K562 (cell line): ENCODE measurements around the gene CSTF1. TPM values are rescaled to one million over a fixed set of nuclear protein-coding genes. Genes with fewer than 3 reads are reported as not detected.

Source experiments
- ATAC-seq: fragments of 200-7000 bp; cut with Tn5 transposase; 3 replicates; pipeline ENCODE4 v1.9.1; 2020; ENCODE audit warnings: moderate library complexity
- BruUV-seq: library from RNA; stranded (reverse); fragments of 400-500 nt; replicated peaks from 2 replicates; lab custom pipeline; 2021; lab: Mats Ljungman, UMichigan
- CTCF ChIA-PET: fragments of 300-600 bp; formaldehyde crosslinking; extraction: SDS; loops from one replicate; lab custom pipeline; 2021; ENCODE audit warnings: low intra/inter-chr PET ratio; lab: Yijun Ruan, JAX
- POLR2A ChIA-PET: fragments of 300-600, 350-650 bp; sonication (Branson Sonifier 250); formaldehyde crosslinking; extraction: SDS; loops from one replicate; lab custom pipeline; 2021; ENCODE audit warnings: antibody characterized with exemption, inconsistent platforms; lab: Yijun Ruan, JAX
- DNase-seq, 4 experiments: peaks; one replicate each; pipeline versions ENCODE4 v3.0.0 to v3.0.0-alpha.2; 2011 to 2018; ENCODE audit warnings: low spot score in 3 of 4, mixed read lengths in 3 of 4; ENCODE audit errors: extremely low read depth in 1 of 4
- FAIRE-seq: peaks from 2 replicates; lab custom pipeline; 2011; peaks lifted over from hg19 to GRCh38; lab: Jason Lieb, UNC
- H2AFZ ChIP-seq: 2 replicates; pipeline ENCODE4 v1.6.0; 2011; ENCODE audit warnings: low read depth, low read length, control low read depth, inconsistent platforms
- H3K27ac ChIP-seq: fragments of 200-600 bp; 3 replicates; pipeline ENCODE4 v1.8.0; 2011; ENCODE audit warnings: low read depth, mild to moderate bottlenecking, control low read depth, inconsistent platforms, low read length, moderate library complexity, mixed read lengths; ENCODE audit errors: extremely low read depth
- H3K27me3 ChIP-seq, 2 experiments: fragments of 300-600 bp in 1 of 2; 2 replicates in 1 of 2; 3 replicates in 1 of 2; pipeline versions ENCODE4 v1.6.0 to v1.8.0; 2011; ENCODE audit warnings: inconsistent platforms in 2 of 2, low read length in 2 of 2, mild to moderate bottlenecking in 1 of 2, mixed read lengths in 1 of 2, moderate library complexity in 1 of 2; ENCODE audit not compliant: control insufficient read depth in 2 of 2, insufficient read depth in 2 of 2
- H3K36me3 ChIP-seq: fragments of 300-600 bp; 3 replicates; pipeline ENCODE4 v1.8.0; 2011; ENCODE audit warnings: mild to moderate bottlenecking, low read length, inconsistent platforms; ENCODE audit not compliant: control insufficient read depth, insufficient read depth
- H3K4me1 ChIP-seq, 2 experiments: fragments of 200-600 bp in 1 of 2; replicated peaks in 1 of 2; 2 replicates in 1 of 2; 3 replicates in 1 of 2; pipeline versions ENCODE4 v1.5.1 to v1.8.0; 2011; ENCODE audit warnings: inconsistent platforms in 2 of 2, low read length in 2 of 2, mild to moderate bottlenecking in 1 of 2, mixed read lengths in 1 of 2, moderate library complexity in 1 of 2; ENCODE audit not compliant: control insufficient read depth in 2 of 2, insufficient read depth in 2 of 2
- H3K4me2 ChIP-seq: 2 replicates; pipeline ENCODE4 v1.6.1; 2011; ENCODE audit warnings: low read length, control low read depth, inconsistent platforms, mixed read lengths; ENCODE audit not compliant: insufficient read depth
- H3K4me3 ChIP-seq: fragments of 200-600 bp; sonication (generic), shearing (Covaris generic); 2 replicates; pipeline ENCODE4 v1.5.1; 2016; ENCODE audit warnings: control low read depth, inconsistent platforms
- H3K79me2 ChIP-seq: fragments of 200-600 bp; 3 replicates; pipeline ENCODE4 v1.8.0; 2011; ENCODE audit warnings: low read length, inconsistent platforms; ENCODE audit not compliant: control insufficient read depth, insufficient read depth
- H3K9ac ChIP-seq, 2 experiments: 2 replicates each; pipeline versions ENCODE4 v1.6.0 to v1.6.1; 2011; ENCODE audit warnings: low read depth in 2 of 2, low read length in 2 of 2, control low read depth in 1 of 2, inconsistent platforms in 1 of 2, mild to moderate bottlenecking in 1 of 2, mixed read lengths in 1 of 2; ENCODE audit not compliant: insufficient read depth in 1 of 2
- H3K9me1 ChIP-seq: one replicate; pipeline ENCODE4 v1.6.0; 2011; ENCODE audit warnings: inconsistent platforms, mild to moderate bottlenecking, low read length, moderate library complexity; ENCODE audit not compliant: control insufficient read depth, insufficient read depth
- H3K9me3 ChIP-seq: replicated peaks from 2 replicates; pipeline ENCODE4 v1.5.1; 2011; ENCODE audit warnings: low read depth, low read length, inconsistent platforms; ENCODE audit not compliant: control insufficient read depth, insufficient read depth
- H4K20me1 ChIP-seq: replicated peaks from 2 replicates; pipeline ENCODE4 v1.6.1; 2011; ENCODE audit warnings: low read length, inconsistent platforms, mixed read lengths; ENCODE audit not compliant: control insufficient read depth, insufficient read depth
- POLR2G ChIP-seq: fragments of 200-400 bp; formaldehyde crosslinking; IDR thresholded peaks from 2 replicates; pipeline ENCODE4 v1.6.1; 2017; ENCODE audit warnings: low read depth, mild to moderate bottlenecking, antibody characterized with exemption, low read length, moderate library complexity
- ZBTB33 ChIP-seq: sonication (generic); formaldehyde crosslinking; IDR thresholded peaks from 2 replicates; pipeline ENCODE4 v1.8.1; 2023; ENCODE audit warnings: mild to moderate bottlenecking, missing genetic modification reagents
- ZNF134 ChIP-seq: fragments of 250-450 bp; sonication (Bioruptor Pico); conservative IDR thresholded peaks from 2 replicates; pipeline ENCODE4 v1.4.0; 2020
- WGBS: fragments of 100-300 bp; shearing (Covaris generic); methylation state at CpG from one replicate; pipeline ENCODE4 v1.1.6; 2016; ENCODE audit warnings: low coverage, mixed read lengths; ENCODE audit not compliant: insufficient coverage; ENCODE audit errors: missing lambda C conversion rate; 5-methylcytosine and 5-hydroxymethylcytosine counted together
- in situ Hi-C: fragments of 300-500 bp; cut with MboI; formaldehyde crosslinking; loops from 4 replicates; pipeline ENCODE4 v1.15.0; 2018; ENCODE audit warnings: inconsistent platforms, mixed read lengths
- intact Hi-C: fragments of 100-400 bp; cut with micrococcal nuclease; formaldehyde crosslinking; loops from 2 replicates; pipeline ENCODE4 v1.14.2; 2022
- polyA plus RNA-seq, 8 experiments: library from polyadenylated mRNA; depleted of rRNA in 4 of 8; stranded (reverse) in 5 of 8; unstranded in 3 of 8; fragments of >200 nt; fragmentation: Nextera tagmentation in 2 of 8; fragmentation: Illumina TruSeq in 1 of 8; extraction: Ambion mirVana in 2 of 8; extraction: Trizol in 1 of 8; gene quantifications; 2 replicates each; pipeline versions ENCODE4 v1.2.1 to v1.2.3, GENCODE V29; 2011 to 2014; ENCODE audit warnings: inconsistent platforms in 1 of 8, missing spikeins in 1 of 8
- total RNA-seq, 7 experiments: library from RNA; depleted of rRNA in 6 of 7; stranded (reverse); fragments of >200 nt in 6 of 7; fragmentation: Illumina TruSeq in 2 of 7; extraction: Trizol in 2 of 7; gene quantifications; 2 replicates each; pipeline versions ENCODE4 v1.2.1 to v1.2.3, GENCODE V29; 2011 to 2021; ENCODE audit warnings: low replicate concordance in 1 of 7

CSTF1 gene
- total and polyA plus RNA-seq, 9 of the 15 experiments (the other 6 are each of a cell fraction or from before 2014, with no cell fraction given): 30.8 to 110 (median 53.4) TPM

GRCh38 chr20:56442389-56443365, 50.2 kb downstream of the CSTF1 start:
- Histone ChIP-seq H3K79me2 (peaks cover 16% of the 10 kb centered on the region), H4K20me1 (no peaks in the 10 kb centered on the region), H3K4me3 (no peak overlapping the region), H3K9me1 (peaks cover 2% of the 10 kb centered on the region), H3K9me3 (no peaks in the 10 kb centered on the region), H3K4me2 (no peak overlapping the region), H3K4me1 (peaks cover 5 to 13% of the 10 kb centered on the region in 2 experiments; a peak in 4 of 5 replicates), H2AFZ (no peak overlapping the region)
- in situ Hi-C loops (no loop called here), intact Hi-C loops (no loop called here)
- FAIRE-seq: no peak
- no peak for DNase-seq
- no peak for ATAC-seq
- TF ChIP-seq ZNF134 (CRISPR knock-in tag): no peak
- TF ChIP-seq ZBTB33 (CRISPR knock-in tag): 0 out of 2 replicates have a peak, but pooled peaks have one; percentile 33
- peak; percentile 39; the same call in 1 of the 2 replicates for TF ChIP-seq POLR2G
- TF ChIP-seq, all 486 proteins: peak for 2
- no peak overlapping the region for H3K27ac ChIP-seq
- BruUV-seq: TSS peak; percentile 3
- H3K36me3 ChIP-seq: peaks cover 82% of the 10 kb centered on the region
- ChIA-PET CTCF (interaction anchor here (0.7 kb wide), 1 partner anchor 95 kb away, joined by 7 read pairs; no protein-coding TSS in a partner anchor), POLR2A (interaction anchor here (1.0 to 3.7 kb wide), 6 partner anchors 12 to 53 kb away, joined by 3 to 15 read pairs (median 4); partner anchors contain the start of gene CASS4)
- H3K27me3 ChIP-seq: no peaks in the 10 kb centered on the region
- 89% methylated on average over 15 of the region's 17 CpGs for WGBS
- no peak overlapping the region for H3K9ac ChIP-seq
